SK-N-MC (cell line): ENCODE data around the gene MACROH2A1.

Experiments used
- EZH2 ChIP-seq: fragments of 200-600 bp; sonication (generic); IDR thresholded peaks from one replicate; pipeline ENCODE4 v1.6.1; 2017; ENCODE audit warnings: antibody characterized with exemption
- POLR2AphosphoS5 ChIP-seq: IDR thresholded peaks from 2 replicates; pipeline ENCODE4 v1.6.1; 2012; ENCODE audit warnings: mild to moderate bottlenecking, low read depth, low read length, borderline replicate concordance

DNA sequence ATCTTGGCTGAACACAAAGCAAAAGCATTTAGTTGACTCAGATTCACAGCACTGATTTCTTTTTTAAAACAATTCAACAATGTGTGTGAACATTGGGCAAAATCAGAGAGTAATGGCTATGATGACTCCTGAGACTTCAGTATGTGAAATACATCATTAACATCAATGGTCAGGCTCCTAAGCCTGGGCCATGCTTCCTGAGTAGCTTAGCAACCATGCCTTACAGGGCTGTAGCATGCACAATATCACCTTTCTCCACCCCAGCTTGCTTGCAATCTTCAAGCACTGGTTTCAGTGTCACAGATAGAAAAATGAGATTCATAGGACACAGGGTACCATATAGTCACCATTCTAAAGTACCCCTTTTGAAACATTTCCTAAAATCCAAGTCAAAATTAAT lies 41.3 kb downstream of the MACROH2A1 start:
- TF ChIP-seq POLR2AphosphoS5 (no peak), EZH2 (no peak)
